SK-N-SH treated with all-trans-retinoic acid at 6 μM for 48 hours (cell line): ENCODE measurements around the gene DYSF.

Source experiments
- ARNTL ChIP-seq: fragments of 450-650 bp; formaldehyde crosslinking; IDR thresholded peaks from 2 replicates; pipeline ENCODE4 v1.5.0; 2020; ENCODE audit warnings: low read depth, mild to moderate bottlenecking, moderate library complexity, borderline replicate concordance
- BACH2 ChIP-seq: fragments of 250-450 bp; sonication (Bioruptor Pico); IDR thresholded peaks from 2 replicates; pipeline ENCODE4 v1.9.0; 2021; ENCODE audit warnings: mild to moderate bottlenecking, borderline replicate concordance
- CSDC2 ChIP-seq: fragments of 250-450 bp; sonication (Bioruptor Pico); IDR thresholded peaks from 2 replicates; pipeline ENCODE4 v1.5.0; 2020; ENCODE audit warnings: mild to moderate bottlenecking, moderate library complexity
- GLIS3 ChIP-seq: fragments of 250-450 bp; sonication (Bioruptor Pico); IDR thresholded peaks from 2 replicates; pipeline ENCODE4 v1.5.0; 2020; ENCODE audit warnings: mild to moderate bottlenecking, moderate library complexity
- ISL1 ChIP-seq: fragments of 250-450 bp; sonication (Bioruptor Pico); IDR thresholded peaks from 2 replicates; pipeline ENCODE4 v2.1.2; 2022; ENCODE audit warnings: mild to moderate bottlenecking, moderate library complexity
- PPARA ChIP-seq: fragments of 250-450 bp; sonication (Bioruptor Pico); IDR thresholded peaks from 2 replicates; pipeline ENCODE4 v1.5.0; 2020; ENCODE audit warnings: mild to moderate bottlenecking, borderline replicate concordance
- RARB ChIP-seq: fragments of 250-450 bp; sonication (Bioruptor Pico); IDR thresholded peaks from 2 replicates; pipeline ENCODE4 v1.8.0; 2021; ENCODE audit warnings: mild to moderate bottlenecking, moderate library complexity
- TCF4 ChIP-seq: fragments of 250-450 bp; sonication (Bioruptor Pico); IDR thresholded peaks from 2 replicates; pipeline ENCODE4 v1.8.0; 2021; ENCODE audit warnings: mild to moderate bottlenecking, moderate library complexity, borderline replicate concordance
- ZC3H10 ChIP-seq: fragments of 250-450 bp; sonication (Bioruptor Pico); IDR thresholded peaks from 2 replicates; pipeline ENCODE4 v1.5.1; 2021; ENCODE audit warnings: mild to moderate bottlenecking, moderate library complexity
- ZFP30 ChIP-seq: fragments of 450-650 bp; formaldehyde crosslinking; IDR thresholded peaks from 2 replicates; pipeline ENCODE4 v1.5.0; 2022; ENCODE audit warnings: mild to moderate bottlenecking, moderate library complexity
- ZNF70 ChIP-seq: fragments of 450-650 bp; formaldehyde crosslinking; IDR thresholded peaks from 2 replicates; pipeline ENCODE4 v1.5.0; 2020; ENCODE audit warnings: mild to moderate bottlenecking, moderate library complexity
- ZNF8 ChIP-seq: fragments of 450-650 bp; formaldehyde crosslinking; IDR thresholded peaks from 2 replicates; pipeline ENCODE4 v1.5.0; 2020; ENCODE audit warnings: mild to moderate bottlenecking, moderate library complexity
- TF ChIP-seq, protein P1 (sequence below): fragments of 250-450 bp; sonication (Bioruptor Pico); IDR thresholded peaks from 2 replicates; pipeline ENCODE4 v1.5.1; 2021; ENCODE audit warnings: mild to moderate bottlenecking, moderate library complexity
- TF ChIP-seq, protein P2 (sequence below): fragments of 250-450 bp; sonication (Bioruptor Pico); IDR thresholded peaks from 2 replicates; pipeline ENCODE4 v1.8.0; 2020; ENCODE audit warnings: mild to moderate bottlenecking, moderate library complexity, borderline replicate concordance

DNA sequence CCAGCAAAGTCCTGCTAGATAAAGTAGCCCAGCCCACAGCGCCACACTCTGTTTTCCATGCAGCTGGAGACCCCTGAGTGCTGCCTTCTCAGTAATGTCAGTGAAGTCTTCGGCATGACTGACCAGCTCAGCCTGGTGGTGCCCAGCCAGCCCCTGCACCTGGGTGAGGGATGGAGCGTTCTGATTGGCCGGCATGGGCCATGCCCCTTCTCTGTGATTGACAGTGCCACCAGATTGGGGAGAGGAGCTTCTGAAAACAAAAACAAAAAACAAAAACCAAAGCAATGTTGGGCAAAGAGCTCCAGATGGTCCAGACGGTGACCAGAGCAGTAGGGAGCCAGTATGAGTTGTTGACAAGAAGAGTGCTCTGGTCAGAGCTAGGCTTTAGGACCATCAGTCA is 122.6 kb downstream of the DYSF start:
- TF ChIP-seq ZC3H10 (CRISPR knock-in tag) (no peak), PPARA (CRISPR knock-in tag) (no peak), ZNF70 (CRISPR knock-in tag) (no peak), ISL1 (CRISPR knock-in tag) (no peak), ZNF8 (CRISPR knock-in tag) (no peak), CSDC2 (CRISPR knock-in tag) (no peak), ZFP30 (CRISPR knock-in tag) (no peak), TCF4 (CRISPR knock-in tag) (no peak), ARNTL (CRISPR knock-in tag) (no peak), RARB (CRISPR knock-in tag) (no peak), GLIS3 (CRISPR knock-in tag) (no peak), BACH2 (CRISPR knock-in tag) (no peak)
- TF ChIP-seq, protein P1, sequence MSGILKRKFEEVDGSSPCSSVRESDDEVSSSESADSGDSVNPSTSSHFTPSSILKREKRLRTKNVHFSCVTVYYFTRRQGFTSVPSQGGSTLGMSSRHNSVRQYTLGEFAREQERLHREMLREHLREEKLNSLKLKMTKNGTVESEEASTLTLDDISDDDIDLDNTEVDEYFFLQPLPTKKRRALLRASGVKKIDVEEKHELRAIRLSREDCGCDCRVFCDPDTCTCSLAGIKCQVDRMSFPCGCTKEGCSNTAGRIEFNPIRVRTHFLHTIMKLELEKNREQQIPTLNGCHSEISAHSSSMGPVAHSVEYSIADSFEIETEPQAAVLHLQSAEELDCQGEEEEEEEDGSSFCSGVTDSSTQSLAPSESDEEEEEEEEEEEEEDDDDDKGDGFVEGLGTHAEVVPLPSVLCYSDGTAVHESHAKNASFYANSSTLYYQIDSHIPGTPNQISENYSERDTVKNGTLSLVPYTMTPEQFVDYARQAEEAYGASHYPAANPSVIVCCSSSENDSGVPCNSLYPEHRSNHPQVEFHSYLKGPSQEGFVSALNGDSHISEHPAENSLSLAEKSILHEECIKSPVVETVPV = no peak
- TF ChIP-seq, protein P2, sequence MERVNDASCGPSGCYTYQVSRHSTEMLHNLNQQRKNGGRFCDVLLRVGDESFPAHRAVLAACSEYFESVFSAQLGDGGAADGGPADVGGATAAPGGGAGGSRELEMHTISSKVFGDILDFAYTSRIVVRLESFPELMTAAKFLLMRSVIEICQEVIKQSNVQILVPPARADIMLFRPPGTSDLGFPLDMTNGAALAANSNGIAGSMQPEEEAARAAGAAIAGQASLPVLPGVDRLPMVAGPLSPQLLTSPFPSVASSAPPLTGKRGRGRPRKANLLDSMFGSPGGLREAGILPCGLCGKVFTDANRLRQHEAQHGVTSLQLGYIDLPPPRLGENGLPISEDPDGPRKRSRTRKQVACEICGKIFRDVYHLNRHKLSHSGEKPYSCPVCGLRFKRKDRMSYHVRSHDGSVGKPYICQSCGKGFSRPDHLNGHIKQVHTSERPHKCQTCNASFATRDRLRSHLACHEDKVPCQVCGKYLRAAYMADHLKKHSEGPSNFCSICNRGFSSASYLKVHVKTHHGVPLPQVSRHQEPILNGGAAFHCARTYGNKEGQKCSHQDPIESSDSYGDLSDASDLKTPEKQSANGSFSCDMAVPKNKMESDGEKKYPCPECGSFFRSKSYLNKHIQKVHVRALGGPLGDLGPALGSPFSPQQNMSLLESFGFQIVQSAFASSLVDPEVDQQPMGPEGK (CRISPR knock-in tag) = no peak
